B cell (primary cell): Measurements from ENCODE around the gene PPP1R26.

ENCODE experiments used
- CTCF ChIP-seq: fragments of 200-600 bp; IDR thresholded peaks from one replicate; pipeline ENCODE4 v1.8.0; 2022; ENCODE audit warnings: antibody characterized with exemption, mild to moderate bottlenecking
- EZH2 ChIP-seq: IDR thresholded peaks from 2 replicates; pipeline ENCODE4 v1.6.1; 2012; ENCODE audit warnings: borderline replicate concordance, low read depth, mild to moderate bottlenecking, moderate library complexity, low read length; ENCODE audit not compliant: insufficient read depth, poor library complexity, severe bottlenecking

- TF ChIP-seq CTCF, result no peak
- TF ChIP-seq EZH2, result no peak
Observed at GRCh38 chr9:135515083-135515951, 35.7 kb downstream of the PPP1R26 start.
